HG03139 (cell line): ENCODE measurements around the gene EGFL6.

Source experiments
- ATAC-seq: cut with Tn5 transposase; IDR thresholded peaks from one replicate; pipeline ENCODE4 v1.9.1; 2021; ENCODE audit not compliant: unreplicated experiment

EGFL6 gene, protein sequence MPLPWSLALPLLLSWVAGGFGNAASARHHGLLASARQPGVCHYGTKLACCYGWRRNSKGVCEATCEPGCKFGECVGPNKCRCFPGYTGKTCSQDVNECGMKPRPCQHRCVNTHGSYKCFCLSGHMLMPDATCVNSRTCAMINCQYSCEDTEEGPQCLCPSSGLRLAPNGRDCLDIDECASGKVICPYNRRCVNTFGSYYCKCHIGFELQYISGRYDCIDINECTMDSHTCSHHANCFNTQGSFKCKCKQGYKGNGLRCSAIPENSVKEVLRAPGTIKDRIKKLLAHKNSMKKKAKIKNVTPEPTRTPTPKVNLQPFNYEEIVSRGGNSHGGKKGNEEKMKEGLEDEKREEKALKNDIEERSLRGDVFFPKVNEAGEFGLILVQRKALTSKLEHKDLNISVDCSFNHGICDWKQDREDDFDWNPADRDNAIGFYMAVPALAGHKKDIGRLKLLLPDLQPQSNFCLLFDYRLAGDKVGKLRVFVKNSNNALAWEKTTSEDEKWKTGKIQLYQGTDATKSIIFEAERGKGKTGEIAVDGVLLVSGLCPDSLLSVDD

GRCh38 chrX:13569479-13570260 lies at the start of gene EGFL6:
Gene EGFL6, plus strand, starts transcription at chrX:13569601. Its CDS starts 261 bp downstream, at chrX:13569862.
- no peak for ATAC-seq

GRCh38 chrX:13520351-13520750 lies 49.0 kb upstream of the EGFL6 start:
- ATAC-seq, result no peak

DNA sequence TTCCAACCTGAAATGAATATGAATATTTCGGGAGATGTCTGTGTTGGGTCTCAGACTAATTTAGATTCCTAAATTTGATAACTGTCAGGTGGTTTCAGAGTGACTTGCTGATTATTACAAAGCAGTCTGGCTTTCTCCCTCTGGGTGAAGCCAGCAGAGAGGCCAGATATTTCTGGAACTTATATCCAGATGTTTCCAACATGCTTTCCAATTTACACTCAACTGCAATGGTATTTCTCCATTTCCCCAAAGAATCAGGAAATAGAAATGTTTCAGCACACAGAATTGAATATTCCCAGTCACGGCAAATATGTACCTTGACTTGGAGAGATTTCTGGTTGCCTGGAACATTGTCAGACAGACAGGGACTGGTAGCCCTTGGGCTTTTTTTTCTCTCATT lies 48.5 kb upstream of the EGFL6 start:
- no peak for ATAC-seq

DNA sequence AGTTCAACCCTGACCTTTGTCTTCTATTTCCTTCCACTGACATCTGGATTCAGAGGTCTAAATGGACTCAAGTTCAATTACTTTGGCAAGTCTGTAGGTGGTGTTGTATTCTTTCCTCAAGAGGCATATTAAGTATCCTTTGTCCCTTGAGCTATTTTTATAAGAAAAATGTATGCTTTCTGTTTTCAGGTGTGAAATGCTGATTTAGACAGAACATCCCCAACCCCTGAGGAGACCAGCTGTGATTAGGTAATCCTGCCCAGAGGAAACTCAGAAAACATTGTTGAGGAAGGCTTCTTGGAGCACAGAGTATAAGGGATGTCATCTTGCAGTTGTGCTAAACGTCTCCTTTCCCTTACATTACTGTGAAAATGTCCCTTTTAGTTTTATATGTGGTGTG lies 46.6 kb upstream of the EGFL6 start:
- ATAC-seq, result no peak

DNA sequence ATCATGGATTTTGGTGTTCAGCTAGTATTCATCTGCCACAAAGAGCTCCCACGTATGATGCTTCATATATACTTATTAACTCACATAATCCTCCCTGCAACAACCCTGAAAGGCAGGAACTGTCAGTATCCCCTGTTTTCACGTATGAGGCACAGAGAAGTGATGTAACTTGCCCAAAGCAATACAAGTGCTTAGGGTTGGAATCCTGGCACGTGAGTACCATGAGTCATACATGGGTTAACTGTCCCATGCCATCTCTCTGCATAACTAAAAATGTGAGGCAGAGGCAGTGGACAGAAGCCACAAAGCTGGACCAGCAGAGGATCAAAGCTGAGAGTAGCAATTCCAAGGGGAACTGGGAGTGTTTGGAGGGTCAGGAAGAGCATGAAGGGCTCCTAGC lies 35.7 kb upstream of the EGFL6 start:
- no peak for ATAC-seq

GRCh38 chrX:13535376-13536165 lies 33.8 kb upstream of the EGFL6 start:
- no peak for ATAC-seq

GRCh38 chrX:13536551-13536950 lies 32.9 kb upstream of the EGFL6 start:
- no peak for ATAC-seq

- no peak for ATAC-seq
Observed at GRCh38 chrX:13538414-13538813, 31.0 kb upstream of the EGFL6 start.

DNA sequence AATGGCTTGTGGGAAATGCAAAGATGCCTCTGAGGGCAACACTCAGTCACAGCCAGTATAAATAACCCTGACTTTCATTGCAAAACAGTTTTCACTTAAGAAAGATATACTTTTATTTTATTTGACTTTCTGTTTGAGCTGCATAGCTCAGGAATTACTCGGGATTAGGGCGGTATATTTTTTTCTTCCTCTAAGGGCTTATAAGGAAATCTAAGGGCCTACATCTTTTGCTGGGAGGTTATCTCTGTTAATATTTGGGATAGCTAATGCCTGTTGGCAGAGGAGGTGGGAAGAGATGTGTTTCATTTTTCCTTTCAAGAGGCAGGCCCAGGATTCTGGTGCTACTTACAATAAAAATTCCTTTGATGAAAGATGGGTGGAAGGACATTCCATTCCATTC lies 28.8 kb upstream of the EGFL6 start:
- ATAC-seq, result no peak

DNA sequence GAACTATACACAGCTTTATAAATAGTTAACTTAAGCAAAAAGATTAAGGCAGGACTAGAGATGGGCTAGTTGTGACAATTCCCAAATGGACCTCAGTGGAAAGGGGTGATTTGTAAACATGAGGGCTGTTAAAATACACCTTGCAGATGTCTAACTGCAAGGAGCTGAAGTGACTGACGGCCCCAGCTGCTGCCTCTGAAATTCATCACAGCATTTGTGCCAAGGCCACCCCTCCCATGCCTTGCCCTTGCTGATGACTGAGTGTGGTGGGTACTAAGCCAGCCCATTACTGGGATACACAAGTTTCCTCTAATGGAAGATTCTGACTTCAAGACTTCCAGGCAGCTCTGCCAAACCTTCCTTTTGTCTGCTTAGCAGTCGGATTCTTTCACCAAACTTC lies 23.7 kb upstream of the EGFL6 start:
- no peak for ATAC-seq

DNA sequence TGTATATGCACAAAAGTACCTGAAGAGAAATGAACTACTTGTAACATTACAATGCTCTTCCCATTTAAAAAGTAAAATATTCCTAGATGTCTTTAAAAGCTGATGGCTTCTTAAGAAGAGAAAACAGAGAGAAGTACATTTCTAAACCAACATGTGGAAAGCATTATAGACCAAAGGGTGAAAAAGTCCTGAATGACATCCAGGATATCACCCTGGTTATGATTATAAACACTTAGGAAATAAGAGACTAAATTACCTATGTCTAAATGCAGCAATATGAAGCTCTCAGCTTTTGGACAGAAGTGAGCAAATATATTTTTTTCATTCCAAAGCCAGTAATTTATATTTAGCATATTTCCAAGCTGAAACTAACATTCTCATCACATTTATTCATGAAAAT lies 21.7 kb upstream of the EGFL6 start:
- no peak for ATAC-seq

DNA sequence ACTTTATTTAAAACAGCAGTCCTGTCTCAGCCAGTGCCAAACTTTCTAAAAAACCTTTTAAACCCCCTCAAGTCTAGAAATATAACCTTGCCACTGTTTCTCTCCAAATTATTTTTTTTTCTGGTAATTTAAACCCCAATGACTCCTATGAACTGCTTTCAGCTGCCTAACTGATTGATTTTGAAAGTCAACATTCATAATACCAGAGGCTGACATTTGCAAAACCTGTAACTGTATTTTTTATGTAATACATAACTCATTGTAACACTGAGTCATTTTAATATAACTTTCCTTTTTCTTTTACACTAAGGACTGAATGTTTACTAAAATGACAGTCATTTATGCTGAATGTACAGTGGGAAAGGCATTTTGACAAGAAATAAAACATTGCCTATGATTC lies 19.1 kb upstream of the EGFL6 start:
- ATAC-seq, result no peak

- ATAC-seq, result no peak
Observed at GRCh38 chrX:13551610-13552009, 17.8 kb upstream of the EGFL6 start.

DNA sequence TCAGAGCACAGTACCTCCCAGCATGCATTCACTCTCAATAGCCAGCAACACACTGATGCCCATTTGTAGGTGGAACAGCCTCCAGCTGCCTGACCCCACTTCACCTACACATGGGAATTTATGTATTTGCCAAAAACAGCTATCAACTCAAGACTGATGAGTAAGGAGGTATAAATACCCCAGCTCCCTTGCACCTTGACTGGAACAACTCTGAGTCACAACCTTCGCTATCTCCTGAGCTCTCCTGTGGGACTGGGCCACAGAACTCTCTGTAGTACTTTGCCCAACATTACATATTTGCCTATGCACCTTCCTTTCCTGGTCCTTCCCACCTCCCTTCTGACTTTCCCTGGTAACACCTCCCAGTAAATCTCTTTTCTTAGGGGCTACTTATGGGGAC lies 16.5 kb upstream of the EGFL6 start:
- ATAC-seq, result no peak

- no peak for ATAC-seq
Observed at GRCh38 chrX:13565511-13565910, 3.9 kb upstream of the EGFL6 start.

- no peak for ATAC-seq
Observed at GRCh38 chrX:13570261-13570605, 832 bp downstream of the EGFL6 start.

- ATAC-seq, result no peak
Observed at GRCh38 chrX:13571136-13571535, 1.7 kb downstream of the EGFL6 start.

GRCh38 chrX:13574600-13574999 lies 5.2 kb downstream of the EGFL6 start:
- no peak for ATAC-seq

DNA sequence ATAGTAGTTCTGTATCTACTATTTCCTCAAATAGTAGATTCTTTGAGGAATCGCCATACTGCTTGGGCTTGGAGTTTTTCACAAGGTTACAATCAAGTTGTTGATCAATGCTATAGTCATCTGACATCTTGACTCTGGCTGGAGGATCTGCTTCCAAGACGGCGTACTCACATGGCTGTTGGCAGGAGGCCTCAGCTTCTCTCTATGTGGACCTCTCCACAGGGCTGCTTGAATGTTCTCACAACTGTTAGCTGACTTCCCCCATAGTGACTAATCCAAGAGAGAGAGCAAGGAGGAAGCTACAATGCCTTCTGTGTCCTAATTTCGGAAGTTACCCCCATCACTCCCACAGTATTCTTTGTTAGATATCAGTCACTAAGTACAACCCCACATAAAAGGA lies 10.3 kb downstream of the EGFL6 start:
- ATAC-seq, result no peak

GRCh38 chrX:13581554-13581953 lies 12.2 kb downstream of the EGFL6 start:
- no peak for ATAC-seq

GRCh38 chrX:13587786-13588477 lies 18.5 kb downstream of the EGFL6 start:
- no peak for ATAC-seq
